HPDE6-E6E7 (cell line): ENCODE measurements around the gene OSBPL7.

Experiments
- DNase-seq: peaks from one replicate; pipeline ENCODE4 v3.0.0; 2011; ENCODE audit warnings: missing footprints; ENCODE audit errors: extremely low spot score

Gene OSBPL7, protein sequence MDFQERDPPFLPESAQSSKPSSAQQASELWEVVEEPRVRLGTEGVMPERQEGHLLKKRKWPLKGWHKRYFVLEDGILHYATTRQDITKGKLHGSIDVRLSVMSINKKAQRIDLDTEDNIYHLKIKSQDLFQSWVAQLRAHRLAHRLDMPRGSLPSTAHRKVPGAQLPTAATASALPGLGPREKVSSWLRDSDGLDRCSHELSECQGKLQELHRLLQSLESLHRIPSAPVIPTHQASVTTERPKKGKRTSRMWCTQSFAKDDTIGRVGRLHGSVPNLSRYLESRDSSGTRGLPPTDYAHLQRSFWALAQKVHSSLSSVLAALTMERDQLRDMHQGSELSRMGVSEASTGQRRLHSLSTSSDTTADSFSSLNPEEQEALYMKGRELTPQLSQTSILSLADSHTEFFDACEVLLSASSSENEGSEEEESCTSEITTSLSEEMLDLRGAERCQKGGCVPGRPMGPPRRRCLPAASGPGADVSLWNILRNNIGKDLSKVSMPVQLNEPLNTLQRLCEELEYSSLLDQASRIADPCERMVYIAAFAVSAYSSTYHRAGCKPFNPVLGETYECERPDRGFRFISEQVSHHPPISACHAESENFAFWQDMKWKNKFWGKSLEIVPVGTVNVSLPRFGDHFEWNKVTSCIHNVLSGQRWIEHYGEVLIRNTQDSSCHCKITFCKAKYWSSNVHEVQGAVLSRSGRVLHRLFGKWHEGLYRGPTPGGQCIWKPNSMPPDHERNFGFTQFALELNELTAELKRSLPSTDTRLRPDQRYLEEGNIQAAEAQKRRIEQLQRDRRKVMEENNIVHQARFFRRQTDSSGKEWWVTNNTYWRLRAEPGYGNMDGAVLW

DNA sequence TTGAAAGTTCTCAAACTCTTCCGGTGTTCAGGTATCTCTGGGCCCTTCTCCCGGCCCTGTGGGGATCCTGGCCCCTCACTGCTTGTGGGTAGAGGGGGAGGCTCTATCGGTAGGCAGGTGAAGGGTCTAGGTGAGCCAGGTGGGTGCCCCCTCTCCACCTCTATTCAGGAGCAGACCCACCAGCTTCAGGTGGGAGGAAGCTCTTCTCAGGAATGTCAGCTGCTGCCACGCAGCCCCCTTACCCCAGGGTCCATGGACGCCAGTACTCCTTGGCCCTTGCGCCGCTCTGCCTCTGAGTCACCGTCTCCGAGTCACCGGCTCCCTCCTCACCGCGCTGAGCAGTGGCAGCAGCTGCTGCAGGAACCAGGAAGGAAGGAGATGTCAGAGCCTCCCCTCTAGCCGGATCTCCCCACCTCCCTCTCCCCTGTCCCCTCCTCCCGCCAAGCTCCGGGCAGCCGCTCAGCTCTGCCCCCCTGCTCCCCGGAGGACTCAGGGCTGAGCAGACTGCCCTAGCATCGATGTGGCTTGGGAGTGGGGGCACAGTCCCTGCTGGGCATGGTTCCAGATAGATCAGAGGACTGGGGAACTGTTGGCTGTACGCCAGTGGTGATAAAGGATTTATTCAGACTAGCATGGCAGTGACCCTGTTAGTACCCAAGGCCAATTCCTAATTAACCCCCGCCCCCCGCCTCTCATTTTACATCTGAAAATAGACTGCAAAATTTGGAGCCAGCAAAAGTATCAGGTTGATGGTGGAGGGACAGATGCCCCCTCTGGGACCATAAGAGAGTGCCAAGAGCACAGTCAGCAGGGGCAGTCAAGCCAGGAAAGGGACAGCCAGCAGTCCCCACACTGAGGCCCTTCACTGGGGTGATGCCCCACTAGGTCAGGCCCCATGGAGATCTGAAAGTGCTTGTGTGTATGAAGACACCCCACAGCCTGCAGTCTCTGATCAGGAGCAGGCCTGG, at the start of gene OSBPL7:
OSBPL7 (minus strand) TSS at position 371 of the 968 bp plus-strand sequence. CDS start 1,516 bp downstream, outside the sequence.
- peak; percentile 84 for DNase-seq

GRCh38 chr17:47871048-47871447, 49.5 kb upstream of the OSBPL7 start:
- DNase-seq: no peak

DNA sequence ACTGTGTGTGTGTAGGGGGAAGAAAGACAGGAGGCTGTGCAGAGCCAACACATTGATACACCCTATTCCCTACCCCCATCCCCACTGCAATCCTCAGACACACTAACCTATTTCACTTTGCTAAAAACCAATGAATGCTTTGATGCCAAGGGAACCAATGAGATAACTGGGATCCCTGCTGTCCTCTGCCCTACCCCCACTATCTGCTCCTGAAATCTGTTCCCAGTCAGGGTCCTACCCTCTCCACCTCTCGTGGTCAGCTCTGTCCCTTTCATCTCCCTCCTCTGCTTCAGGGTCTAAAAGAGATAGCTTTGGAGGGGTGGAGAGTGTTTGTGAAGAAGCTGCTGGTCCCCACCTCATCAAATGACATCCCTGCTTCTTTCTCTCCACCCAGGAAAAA, 48.5 kb upstream of the OSBPL7 start:
- no peak for DNase-seq

DNA sequence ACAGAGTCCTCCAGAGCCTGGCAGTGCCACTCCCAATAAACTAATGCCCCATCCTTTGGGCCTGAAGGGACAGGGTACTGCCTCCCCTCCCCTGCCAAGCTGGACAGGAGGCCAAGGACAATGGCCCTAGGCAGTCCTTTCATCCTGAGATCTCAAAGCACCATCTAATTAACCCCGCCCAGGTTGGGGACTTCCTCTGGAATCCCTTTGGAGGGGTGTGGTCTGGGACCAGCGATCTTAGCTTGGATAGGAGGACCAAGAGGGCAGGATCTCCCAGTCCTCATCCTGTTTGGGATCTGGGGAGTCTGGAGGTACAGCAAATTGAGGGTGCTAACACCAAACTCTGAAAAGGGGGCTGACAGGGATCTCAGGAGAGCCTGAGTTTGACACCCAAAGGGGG, 47.5 kb upstream of the OSBPL7 start:
- no peak for DNase-seq

DNA sequence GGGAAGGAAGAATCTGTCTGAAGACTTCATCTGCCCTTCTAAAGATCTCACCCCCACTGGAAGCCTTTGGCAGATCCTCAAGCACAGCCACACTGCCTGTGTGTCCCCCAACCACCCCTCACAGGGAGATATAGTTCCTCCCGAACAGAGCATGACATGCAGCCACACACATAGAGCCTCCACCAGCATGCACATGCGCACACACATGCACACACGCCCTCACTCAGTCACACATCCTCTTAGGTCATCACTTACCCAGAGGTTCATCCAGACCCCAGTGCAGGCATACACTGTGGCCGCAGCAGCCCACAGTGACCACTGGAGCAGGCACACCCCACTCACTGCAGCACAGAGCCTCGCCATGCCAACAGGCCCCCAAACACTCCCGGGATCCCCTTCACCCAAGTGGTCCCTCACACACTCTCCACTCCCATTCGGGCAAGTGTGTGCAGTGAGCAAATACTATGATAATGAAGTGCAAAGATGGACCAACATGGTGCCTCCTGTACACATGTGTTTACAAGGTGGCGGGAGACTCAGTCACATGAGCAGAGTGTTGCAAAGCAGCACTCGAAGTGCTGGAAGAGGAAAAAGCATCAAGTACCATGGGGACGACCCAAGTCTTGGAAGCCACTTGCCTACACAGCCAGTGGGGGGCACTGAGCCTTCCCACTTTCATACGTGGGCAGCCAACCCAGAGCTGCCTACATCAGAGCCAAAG, 46.4 kb upstream of the OSBPL7 start:
- no peak for DNase-seq

GRCh38 chr17:47866941-47867340, 45.3 kb upstream of the OSBPL7 start:
- DNase-seq: no peak

- DNase-seq: peak; percentile 60
Measured at GRCh38 chr17:47864791-47865216, 43.2 kb upstream of the OSBPL7 start.

- peak; percentile 69 for DNase-seq
Measured at GRCh38 chr17:47862621-47863440, 41.2 kb upstream of the OSBPL7 start.

DNA sequence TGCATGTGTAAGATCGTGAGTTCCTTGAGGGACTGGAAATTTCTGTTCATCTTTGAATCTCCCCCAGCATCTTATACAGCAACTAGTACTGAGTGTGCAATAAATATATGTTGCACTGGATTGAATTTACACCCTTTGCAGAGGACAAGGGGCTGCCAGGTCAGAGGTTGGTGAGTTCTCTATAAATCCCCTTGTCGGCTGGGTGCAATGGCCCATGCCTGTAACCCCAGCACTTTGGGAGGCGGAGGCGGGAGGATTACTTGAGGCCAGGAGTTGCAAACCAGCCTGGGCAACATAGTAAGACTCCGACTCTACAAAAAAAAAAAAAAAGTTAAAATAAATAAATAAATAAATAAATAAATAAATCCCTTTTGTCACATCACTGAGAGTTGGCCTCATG, 38.8 kb upstream of the OSBPL7 start:
- DNase-seq: no peak

DNA sequence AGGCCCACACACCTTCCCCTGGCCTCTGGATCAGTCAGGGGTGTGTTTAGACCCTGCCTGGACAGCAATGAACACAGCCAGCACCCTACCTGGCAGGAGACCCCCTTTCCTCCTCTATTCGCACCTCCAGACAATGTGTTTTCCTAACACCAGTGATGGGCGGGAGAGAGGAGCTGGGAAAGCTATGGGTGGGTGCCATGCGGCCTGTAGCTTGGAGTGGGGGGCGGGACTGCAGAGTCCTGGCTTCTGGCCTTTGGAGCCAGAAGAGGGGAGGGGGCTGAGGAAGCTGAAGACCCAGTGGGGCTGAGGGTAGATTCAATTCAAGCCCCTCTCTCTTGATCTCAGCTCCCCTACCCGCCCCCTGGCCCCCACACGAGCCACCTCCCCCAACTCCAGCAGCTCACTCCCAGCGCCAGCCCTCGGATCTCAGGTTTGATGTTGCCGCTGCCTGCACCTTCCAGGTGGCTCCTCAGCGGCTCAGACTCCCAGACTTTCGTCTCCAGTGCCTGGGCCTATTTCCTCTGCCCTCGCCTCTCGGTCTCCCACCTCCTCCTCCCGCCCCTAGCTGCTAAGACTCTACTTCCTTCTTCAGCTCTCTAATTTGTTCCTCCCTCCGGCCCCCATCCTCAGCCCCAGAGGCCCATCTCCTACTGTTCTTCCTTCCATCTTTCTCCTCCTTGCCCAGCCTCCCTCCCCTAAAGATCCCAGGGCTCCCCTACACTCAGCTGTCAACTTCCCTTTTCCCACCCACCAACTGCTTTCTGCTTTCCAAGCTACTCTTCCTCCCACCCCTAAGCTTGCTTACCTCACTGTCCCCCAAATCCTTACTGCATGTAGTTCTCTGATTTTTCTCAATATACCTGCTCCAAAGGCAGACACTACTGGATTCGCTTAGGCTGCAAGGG, 36.2 kb upstream of the OSBPL7 start:
- no peak for DNase-seq

DNA sequence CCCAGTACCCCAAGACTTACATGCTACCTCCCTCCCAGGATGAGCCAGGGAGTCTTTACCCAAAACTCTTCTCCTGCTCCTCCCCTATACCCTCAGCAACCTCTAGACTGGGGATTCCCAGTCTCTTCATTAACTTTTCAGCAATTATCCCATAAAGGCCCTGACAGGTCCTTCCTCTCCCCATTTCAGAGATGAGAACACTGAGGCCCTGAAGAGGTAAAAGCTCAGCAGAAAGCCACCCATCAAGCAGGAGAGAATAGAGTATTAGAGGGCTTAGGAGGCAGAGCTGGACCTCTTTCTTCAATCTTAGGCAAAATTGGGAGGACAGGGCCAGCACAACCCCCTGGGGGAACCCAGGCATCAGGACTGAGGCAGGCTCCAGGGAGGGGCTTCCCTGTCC, 35.2 kb upstream of the OSBPL7 start:
- no peak for DNase-seq

DNA sequence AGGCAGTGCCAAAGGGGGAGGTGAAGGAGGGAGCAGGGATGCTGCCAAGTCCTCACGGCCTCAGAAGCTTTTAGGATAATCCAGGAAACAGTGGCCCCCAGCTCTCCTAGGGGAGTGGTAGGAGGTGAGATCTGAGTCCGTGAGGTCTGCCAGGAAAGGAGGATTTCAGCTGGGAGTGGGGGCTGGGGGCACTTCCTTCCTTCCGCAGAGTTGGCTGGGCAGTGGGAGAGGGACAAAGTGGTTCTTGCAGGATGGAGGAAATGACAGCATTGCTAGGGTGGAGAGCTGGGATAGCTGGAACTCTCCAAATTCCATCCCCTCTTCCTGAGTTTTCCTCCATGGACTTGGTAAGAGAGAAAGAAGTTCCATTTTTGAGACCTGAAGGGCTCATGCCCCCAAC, 34.1 kb upstream of the OSBPL7 start:
- DNase-seq: no peak

- no peak for DNase-seq
Measured at GRCh38 chr17:47853616-47854015, 32.0 kb upstream of the OSBPL7 start.

GRCh38 chr17:47852113-47852949, 30.7 kb upstream of the OSBPL7 start:
- no peak for DNase-seq

GRCh38 chr17:47851764-47852112, 30.1 kb upstream of the OSBPL7 start:
- no peak for DNase-seq

DNA sequence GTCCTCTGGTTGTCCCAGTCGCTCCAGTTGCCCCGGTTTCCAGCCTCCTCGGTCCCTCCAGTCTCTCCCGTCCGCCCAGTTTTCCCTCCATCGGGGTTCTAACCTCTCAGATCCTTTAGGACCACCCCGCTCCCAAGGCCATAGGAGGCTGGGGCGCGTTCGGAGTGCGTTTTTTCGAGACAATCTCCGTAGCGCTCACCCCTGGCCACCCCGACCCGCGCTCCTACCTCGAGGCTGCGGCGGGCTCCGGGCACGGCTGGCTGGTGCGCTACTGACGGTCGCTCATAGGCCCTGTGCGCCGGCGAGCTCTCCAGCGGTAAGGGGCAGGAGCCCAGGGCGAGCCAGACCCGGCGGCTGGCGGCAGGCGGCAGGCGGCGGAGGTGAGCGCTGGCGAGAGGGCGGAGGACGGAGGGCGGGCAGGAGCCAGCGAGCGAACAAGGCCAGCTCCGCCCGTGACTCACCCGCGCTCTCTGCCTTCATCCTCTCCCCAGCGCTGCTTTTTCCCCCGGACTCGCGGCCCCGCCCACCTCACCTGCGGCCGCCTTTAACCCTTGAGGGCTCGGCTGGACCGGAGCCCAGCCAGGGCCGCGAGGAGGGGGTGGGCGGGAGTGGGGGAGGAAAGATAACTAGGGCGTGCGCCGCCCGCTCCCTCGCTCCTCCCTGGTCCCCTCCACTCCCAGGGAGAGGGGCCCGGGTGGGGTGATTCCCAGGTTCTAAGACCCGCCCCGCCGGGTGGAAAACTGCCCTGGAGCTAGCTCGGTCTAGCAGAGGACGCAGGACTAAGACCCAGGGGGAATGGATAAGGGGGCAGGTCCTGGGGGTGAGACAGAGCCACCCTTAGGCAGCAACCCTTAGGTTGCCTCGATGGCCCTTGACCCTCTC, 29.3 kb upstream of the OSBPL7 start, which contains the start of gene SP6:
SP6 (minus strand) TSS at position 472 of the 882 bp plus-strand sequence. CDS start 2,734 bp downstream, outside the sequence.
- peak; percentile 96 for DNase-seq

GRCh38 chr17:47850373-47850691, 28.7 kb upstream of the OSBPL7 start:
- DNase-seq: no peak
